ES-I3 (cell line): ENCODE data around the gene SMAD1.

Experiments used
- H3K36me3 ChIP-seq: 2 replicates; pipeline ENCODE4 v1.6.1; 2013; ENCODE audit warnings: mild to moderate bottlenecking, low read length, control low read depth, moderate library complexity; ENCODE audit not compliant: insufficient read depth
- H3K4me1 ChIP-seq: 2 replicates; pipeline ENCODE4 v1.6.1; 2013; ENCODE audit warnings: mild to moderate bottlenecking, control low read depth, low read length; ENCODE audit not compliant: insufficient read depth
- H3K9ac ChIP-seq: 2 replicates; pipeline ENCODE4 v1.6.1; 2013; ENCODE audit warnings: low read depth, mild to moderate bottlenecking, low read length, moderate library complexity
- H3K9me3 ChIP-seq: 2 replicates; pipeline ENCODE4 v1.6.1; 2013; ENCODE audit warnings: mild to moderate bottlenecking, low read length, moderate library complexity; ENCODE audit not compliant: control insufficient read depth, insufficient read depth

SMAD1 gene

DNA sequence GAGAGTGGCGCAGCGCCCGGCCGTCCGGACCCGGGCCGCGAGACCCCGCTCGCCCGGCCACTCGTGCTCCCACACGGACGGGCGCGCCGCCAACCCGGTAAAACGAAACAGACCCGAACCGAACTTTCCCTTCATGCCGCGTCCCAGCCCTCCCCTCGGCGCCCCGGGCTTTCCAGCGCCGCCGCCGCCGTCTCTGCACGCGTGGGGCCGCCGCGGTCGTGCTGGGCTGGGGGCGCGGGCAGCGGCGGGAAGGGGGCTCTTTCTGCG is 222 bp downstream of the SMAD1 start:
- Histone ChIP-seq H3K4me1 (peaks cover 8% of the 10 kb centered on the region), H3K36me3 (no peaks in the 10 kb centered on the region), H3K9me3 (no peaks in the 10 kb centered on the region), H3K9ac (peak overlapping the region; percentile 87)

DNA sequence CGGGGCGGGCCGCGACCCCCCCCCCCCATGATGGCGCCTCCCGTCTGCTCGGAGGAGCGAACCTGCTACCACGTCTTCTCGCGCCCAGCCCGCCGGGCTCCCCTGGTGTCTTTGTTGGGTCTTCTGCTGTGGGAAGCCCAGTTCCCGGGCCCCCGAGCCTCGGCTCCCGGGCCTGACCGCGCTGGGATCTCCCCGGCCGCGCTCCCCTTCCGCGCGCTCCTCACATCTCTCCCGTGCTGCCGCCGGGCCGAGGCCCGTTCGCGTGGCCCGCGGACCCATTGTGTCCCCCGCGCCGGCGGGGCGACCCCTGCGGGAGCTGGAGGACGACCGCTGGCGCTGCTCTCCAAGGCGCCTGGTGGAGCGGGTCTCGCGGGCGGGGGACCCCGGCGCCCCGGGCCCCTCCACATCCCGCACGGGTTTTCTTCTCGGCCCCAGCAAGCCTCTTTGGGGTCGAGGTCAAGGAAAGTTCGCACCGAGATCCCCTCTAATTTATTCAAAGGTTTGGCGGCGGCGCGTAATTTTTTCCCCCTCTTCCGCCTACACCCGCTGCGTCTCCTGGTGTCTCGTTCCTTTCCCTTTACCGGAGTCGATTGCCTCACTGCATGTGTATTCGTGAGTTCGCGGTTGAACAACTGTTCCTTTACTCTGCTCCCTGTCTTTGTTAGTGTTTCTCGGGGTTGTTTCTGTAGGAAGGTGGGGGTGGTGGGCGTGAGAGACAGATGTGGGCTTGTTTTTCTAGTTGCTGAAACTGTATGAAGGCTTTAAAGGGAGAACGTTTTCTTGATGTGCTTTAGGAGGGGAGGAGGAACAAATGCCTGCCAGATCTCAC is 770 bp downstream of the SMAD1 start:
- H3K9me3 ChIP-seq = no peaks in the 10 kb centered on the region
- H3K36me3 ChIP-seq = no peaks in the 10 kb centered on the region
- peak overlapping the region; percentile 87 for H3K9ac ChIP-seq
- H3K4me1 ChIP-seq = peaks cover 11% of the 10 kb centered on the region

DNA sequence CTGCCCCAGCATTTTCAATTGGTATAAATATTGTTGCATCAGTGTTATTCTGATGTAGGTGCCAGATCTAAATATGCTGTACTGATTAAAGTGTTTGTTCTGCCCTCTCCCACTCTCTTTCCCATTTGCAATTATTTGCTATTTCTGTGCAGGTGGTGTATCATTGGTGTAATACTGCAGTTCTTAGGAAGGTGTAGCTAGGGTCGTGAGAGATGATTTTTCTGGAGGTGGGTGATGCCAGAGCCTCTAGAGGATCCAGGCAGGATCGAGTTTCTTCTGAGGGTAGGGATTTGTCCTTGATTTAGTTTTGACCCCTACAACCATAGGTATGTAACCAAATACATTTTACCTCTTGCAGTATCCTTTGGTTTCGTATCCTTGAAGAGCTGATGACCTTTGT is 1.9 kb downstream of the SMAD1 start:
- peak overlapping the region; percentile 87; the same call in 1 of the 2 replicates for H3K9ac ChIP-seq
- H3K4me1 ChIP-seq = peaks cover 20% of the 10 kb centered on the region
- no peaks in the 10 kb centered on the region for H3K9me3 ChIP-seq
- no peaks in the 10 kb centered on the region for H3K36me3 ChIP-seq

DNA sequence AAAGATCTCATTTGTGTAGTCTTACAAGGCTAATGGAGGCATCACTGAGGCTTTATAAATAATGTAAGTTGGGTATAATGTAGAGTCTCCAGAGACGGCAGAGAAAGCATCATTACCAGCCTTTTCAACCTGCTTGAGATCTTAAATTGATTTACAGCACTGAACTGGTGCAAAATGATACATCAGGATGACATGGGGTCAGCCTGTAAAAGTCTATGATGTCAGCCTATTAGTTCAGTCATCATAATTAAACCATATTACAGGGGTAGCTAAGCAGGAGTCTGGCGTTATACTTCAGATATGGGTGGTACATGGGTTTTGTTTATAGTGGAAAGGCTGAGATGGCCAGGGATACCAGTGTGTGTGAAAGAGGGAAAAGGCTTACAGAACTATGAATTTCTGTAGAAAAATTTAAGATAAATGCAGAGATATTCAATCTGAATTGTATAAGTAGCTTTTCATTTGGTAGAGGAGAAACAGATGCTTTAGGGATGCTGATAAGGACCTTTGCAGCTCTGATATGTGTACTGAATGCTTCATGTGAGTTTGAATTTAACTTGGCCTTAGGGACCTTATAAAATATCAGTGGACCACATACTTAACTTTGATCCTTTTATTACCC is 2.7 kb downstream of the SMAD1 start:
- H3K9ac ChIP-seq = no peak overlapping the region
- no peaks in the 10 kb centered on the region for H3K9me3 ChIP-seq
- H3K36me3 ChIP-seq = no peaks in the 10 kb centered on the region
- H3K4me1 ChIP-seq = peaks cover 20% of the 10 kb centered on the region

DNA sequence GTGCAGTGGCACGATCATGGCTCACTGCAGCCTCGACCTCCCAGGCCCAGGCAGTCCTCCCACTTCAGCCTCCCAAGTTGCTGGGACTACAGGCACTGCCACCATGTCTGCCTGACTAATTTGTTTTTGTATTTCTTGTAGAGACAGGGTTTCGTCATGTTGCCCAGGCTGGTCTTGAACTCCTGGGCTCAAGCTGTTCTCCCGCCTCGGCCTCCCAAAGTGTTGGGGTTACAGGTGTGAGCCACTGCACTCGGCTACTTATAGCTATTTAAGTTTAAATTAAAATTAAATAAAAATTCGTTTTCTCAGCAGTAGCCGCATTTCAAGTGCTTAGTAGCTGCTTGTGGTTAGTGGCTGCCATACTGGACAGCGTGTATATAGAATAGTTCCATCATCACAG is 3.5 kb downstream of the SMAD1 start:
- Histone ChIP-seq H3K4me1 (peaks cover 20% of the 10 kb centered on the region), H3K36me3 (no peaks in the 10 kb centered on the region), H3K9me3 (no peaks in the 10 kb centered on the region), H3K9ac (no peak overlapping the region)

DNA sequence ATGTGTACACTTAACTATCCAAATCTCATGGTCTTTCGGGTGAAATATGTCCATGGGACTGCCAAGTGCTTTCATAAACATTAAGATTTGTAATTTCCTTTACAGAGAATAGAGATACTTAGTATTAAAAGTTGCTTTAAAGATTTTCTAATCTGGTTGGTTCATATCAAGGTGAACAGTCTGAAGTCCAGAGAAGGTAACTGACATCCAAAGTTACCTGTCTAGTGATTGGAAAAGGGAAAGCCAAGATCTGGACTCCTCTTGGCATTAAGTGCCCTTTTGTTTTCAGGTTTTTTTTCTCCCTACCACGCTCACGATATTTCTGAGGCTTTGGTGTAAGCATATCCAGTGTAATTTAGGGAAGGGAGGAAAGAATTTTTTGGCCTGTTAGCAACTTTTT is 5.0 kb downstream of the SMAD1 start:
- no peaks in the 10 kb centered on the region for H3K36me3 ChIP-seq
- no peaks in the 10 kb centered on the region for H3K9me3 ChIP-seq
- H3K4me1 ChIP-seq = peaks cover 16% of the 10 kb centered on the region
- no peak overlapping the region for H3K9ac ChIP-seq

DNA sequence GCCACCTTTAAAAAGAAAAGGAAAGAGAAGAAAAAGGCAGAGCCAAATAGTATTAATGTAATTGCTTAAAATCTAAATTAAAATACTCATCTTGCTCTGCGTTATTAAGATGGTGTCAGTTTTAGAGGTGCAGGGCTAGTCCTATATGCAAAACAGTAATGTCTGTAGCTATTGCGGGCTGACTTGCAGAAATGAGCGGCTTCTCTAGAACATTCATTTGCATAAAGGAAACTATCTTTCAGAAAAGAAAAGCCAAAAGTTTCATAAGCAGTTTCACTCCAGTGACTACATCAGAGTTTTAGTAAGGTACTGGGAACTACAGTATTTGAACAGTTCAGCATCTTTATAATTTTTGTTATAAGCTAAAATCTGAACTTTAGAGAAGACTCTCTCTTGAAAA is 6.0 kb downstream of the SMAD1 start:
- no peaks in the 10 kb centered on the region for H3K9me3 ChIP-seq
- H3K4me1 ChIP-seq = peaks cover 19% of the 10 kb centered on the region
- no peak overlapping the region for H3K9ac ChIP-seq
- H3K36me3 ChIP-seq = no peaks in the 10 kb centered on the region

DNA sequence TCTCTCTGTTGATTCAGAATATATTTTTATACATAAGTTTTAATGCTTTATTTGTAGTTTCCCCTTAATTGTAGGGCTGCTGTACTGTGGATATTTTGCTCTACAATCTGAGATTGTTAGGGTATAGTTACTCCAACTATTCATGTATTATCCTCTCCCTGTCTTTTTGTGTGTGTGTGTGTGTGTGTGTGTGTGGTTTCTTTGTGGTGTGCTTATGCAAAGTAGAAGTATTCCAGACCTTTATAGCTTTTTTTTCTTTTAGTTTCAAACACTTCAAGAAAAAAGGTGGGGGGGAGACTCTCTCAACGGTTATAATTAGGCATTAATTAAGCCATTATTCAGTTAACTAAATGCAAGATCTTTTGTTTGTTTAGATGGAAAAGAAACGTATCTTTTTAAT is 6.7 kb downstream of the SMAD1 start:
- peaks cover 20% of the 10 kb centered on the region for H3K4me1 ChIP-seq
- no peaks in the 10 kb centered on the region for H3K36me3 ChIP-seq
- no peaks in the 10 kb centered on the region for H3K9me3 ChIP-seq
- no peak overlapping the region for H3K9ac ChIP-seq

DNA sequence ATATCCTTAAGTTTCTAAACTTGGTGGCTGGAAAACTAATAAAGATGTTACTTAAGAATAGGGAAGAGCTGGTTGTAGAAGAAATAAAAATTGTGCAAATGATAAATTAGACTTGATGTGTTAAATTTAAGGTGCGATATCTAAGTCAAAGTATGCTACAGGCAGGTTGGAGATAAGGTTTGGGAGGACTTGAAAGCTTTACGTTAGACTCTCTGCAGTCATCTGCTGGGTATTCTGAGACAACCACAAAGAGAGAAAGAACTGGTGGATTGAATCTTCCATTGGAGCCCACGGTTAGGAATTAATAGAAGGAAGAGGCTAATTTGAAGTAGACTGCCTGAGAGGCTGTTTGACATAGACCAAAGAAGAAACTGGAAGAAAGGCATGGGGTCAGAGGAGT is 7.9 kb downstream of the SMAD1 start:
- no peaks in the 10 kb centered on the region for H3K9me3 ChIP-seq
- H3K36me3 ChIP-seq = no peaks in the 10 kb centered on the region
- no peak overlapping the region for H3K9ac ChIP-seq
- H3K4me1 ChIP-seq = peaks cover 20% of the 10 kb centered on the region

DNA sequence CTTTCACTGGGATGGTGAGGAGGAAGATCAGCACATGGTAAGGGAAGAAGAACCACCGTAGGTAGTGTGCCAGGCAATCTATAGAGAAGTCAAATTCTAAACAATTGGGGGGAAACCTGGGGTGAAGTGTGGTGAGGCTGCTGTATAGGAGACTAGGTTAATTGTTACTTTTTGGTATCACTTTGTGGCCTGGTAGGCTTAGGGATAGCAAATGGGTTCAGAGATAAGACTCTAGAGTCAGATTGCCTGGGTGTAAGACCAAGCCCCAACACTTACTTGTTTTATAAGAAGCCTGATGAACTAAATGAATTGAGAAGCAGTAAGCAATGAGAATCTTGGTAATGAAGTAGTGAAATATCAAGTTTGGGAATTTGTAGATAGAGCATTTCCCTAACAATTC is 8.7 kb downstream of the SMAD1 start:
- no peak overlapping the region for H3K9ac ChIP-seq
- H3K4me1 ChIP-seq = peaks cover 20% of the 10 kb centered on the region
- no peaks in the 10 kb centered on the region for H3K9me3 ChIP-seq
- no peaks in the 10 kb centered on the region for H3K36me3 ChIP-seq

DNA sequence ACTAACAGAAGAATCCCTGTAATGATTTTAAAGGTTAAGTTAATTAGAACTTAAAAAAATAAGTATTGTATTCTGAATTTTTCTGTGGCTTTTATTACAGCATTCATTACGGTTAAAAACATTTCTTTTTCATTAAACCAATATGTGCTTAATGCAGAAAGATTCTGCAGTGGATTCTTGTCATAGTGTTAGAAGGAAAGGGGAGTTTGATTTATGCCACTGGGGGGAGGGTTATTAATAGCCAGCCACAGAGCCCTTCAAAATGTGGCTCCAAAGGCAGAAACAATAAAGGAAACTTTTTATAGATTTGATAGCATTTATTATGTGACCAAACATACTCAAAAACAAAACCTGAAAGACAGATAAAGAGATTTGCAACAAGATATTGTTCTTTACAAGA is 9.1 kb downstream of the SMAD1 start:
- H3K4me1 ChIP-seq = peaks cover 20% of the 10 kb centered on the region
- no peaks in the 10 kb centered on the region for H3K9me3 ChIP-seq
- H3K9ac ChIP-seq = no peak overlapping the region
- H3K36me3 ChIP-seq = no peaks in the 10 kb centered on the region

DNA sequence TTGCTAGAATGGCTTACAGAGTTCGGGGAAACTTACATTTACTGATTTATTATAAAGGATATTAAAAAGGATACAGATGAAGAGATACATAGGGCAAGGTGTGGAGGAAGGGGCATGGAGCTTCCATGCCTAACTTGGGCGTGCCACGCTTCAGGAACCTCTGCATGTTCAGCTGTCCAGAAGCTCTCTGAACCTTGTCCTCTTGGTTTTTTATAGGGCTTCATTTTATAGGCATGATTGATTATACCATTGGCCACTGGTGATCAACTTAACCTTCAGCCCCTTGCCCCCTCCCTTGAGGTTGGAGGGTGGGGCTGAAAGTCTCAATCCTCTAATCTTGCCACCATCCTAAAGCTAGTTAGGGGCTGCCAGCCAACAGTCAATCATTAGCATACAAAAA is 10.7 kb downstream of the SMAD1 start:
- H3K9me3 ChIP-seq = no peaks in the 10 kb centered on the region
- no peak overlapping the region for H3K9ac ChIP-seq
- peaks cover 14% of the 10 kb centered on the region for H3K4me1 ChIP-seq

DNA sequence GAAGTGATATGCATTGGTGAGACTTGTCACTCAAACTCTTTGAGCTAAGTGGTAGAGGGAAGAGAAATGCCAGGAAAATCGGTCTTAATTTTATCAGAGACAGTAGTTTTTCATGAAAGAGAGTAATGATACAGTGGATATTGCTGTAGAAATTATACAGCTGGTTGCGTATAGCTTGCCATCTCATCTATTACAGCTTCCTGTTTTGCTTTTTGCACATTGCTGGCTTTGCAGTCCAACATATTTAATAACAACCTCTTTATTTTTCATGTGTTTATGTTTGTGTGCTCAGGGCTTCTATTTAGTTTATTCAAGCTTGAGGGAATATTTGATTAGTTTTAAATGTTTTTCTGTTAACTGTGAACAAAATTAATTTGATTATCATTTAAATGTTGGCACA is 11.5 kb downstream of the SMAD1 start:
- peaks cover 6% of the 10 kb centered on the region; the same call in 1 of the 2 replicates for H3K4me1 ChIP-seq
- no peaks in the 10 kb centered on the region for H3K9me3 ChIP-seq
- no peaks in the 10 kb centered on the region for H3K36me3 ChIP-seq
- H3K9ac ChIP-seq = no peak overlapping the region

More for the DNA sequence above, 10.7 kb downstream of the SMAD1 start:
- no peaks in the 10 kb centered on the region for H3K36me3 ChIP-seq

DNA sequence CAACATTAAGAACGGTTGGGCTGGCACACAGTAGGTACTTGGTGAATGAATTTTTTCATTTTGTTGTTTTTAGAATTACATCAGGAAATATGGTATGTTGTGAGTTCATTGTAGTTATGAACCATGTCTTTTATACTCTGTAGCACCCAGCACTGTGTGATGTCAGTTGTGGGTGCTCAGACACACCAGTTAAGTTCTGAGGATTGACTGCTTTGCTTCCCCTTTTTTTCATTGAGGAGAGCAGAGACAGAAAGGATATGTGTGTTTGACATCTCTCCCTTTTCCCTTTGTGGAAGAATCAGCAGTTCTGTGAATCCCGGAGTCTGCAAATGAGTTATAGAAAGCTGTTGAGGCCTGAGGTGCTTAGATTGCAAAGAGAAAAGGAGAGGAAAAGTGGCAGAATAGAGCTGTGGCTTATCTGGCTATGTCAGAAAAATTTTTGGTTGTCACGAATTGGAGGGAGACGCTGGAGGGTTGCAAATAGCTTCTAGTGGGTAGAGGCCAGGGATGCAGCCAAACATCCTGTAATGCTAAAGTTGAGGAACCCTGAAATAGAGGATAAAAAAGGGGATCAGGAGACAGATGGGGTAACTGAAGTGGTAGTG is 13.1 kb downstream of the SMAD1 start:
- Histone ChIP-seq H3K4me1 (0 out of 2 replicates have a peak, but pooled peaks cover 5% of the 10 kb centered on the region), H3K9ac (no peak overlapping the region), H3K9me3 (no peaks in the 10 kb centered on the region), H3K36me3 (no peaks in the 10 kb centered on the region)

DNA sequence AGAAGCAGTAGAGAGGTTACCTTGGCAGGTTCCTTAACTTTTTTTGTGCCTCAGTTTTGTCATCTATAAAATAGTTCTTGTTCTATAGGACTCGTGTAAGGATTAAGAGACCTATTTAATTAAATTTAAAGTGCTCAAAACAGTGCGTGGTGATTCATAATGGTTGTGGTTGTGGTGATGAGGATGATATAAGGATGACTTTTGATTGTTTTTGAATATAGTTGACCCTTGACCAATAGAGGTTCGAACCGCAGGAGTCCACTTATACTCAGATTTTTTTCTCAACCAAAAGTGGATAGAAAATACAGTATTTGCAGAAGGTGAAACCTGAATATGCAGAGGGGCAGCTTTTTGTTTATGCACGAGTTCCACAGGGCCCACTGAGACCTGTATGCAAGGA is 14.6 kb downstream of the SMAD1 start:
- H3K9ac ChIP-seq = no peak overlapping the region
- H3K36me3 ChIP-seq = no peaks in the 10 kb centered on the region
- H3K9me3 ChIP-seq = no peaks in the 10 kb centered on the region
- H3K4me1 ChIP-seq = peaks cover 5% of the 10 kb centered on the region; the same call in 1 of the 2 replicates
